Body of pancreas (tissue), 4 donors: ENCODE results near the gene NOXO1. TPM values are rescaled to one million over a fixed set of nuclear protein-coding genes. Genes with fewer than 3 reads are reported as not detected.

Experiments used
- ATAC-seq: fragments of 150-250 bp; one replicate; pipeline ENCODE4 v1.9.1; 2016
- DNase-seq, 4 donors: peaks; one replicate each; pipeline ENCODE4 v3.0.0-alpha.2; 2019
- H3K27ac ChIP-seq, 4 donors: fragments of 200-600 bp; sonication (generic); 1 replicate in 3 of 4; 2 replicates in 1 of 4; pipeline versions ENCODE4 v1.5.1 to v1.6.1; 2016 to 2019; ENCODE audit warnings: mild to moderate bottlenecking in 1 of 4, mixed read lengths in 1 of 4, moderate library complexity in 1 of 4
- H3K27me3 ChIP-seq, 2 donors: fragments of 200-600 bp; sonication (generic); one replicate each; pipeline ENCODE4 v1.6.0; 2016; ENCODE audit warnings: mild to moderate bottlenecking in 1 of 2
- H3K36me3 ChIP-seq, 2 donors: fragments of 200-600 bp; sonication (generic); replicated peaks in 1 of 2; 2 replicates each; pipeline ENCODE4 v1.5.1; 2016; ENCODE audit warnings: low read depth in 2 of 2; ENCODE audit not compliant: insufficient read depth in 1 of 2
- H3K4me1 ChIP-seq: fragments of 200-600 bp; sonication (generic); one replicate; pipeline ENCODE4 v1.6.0; 2016
- H3K4me3 ChIP-seq, 2 donors: fragments of 200-600 bp; sonication (generic); 1 replicate in 1 of 2; 2 replicates in 1 of 2; pipeline ENCODE4 v1.5.1; 2016 to 2019
- H3K9me3 ChIP-seq, 3 donors: fragments of 200-600 bp; sonication (generic); 1 replicate in 2 of 3; 2 replicates in 1 of 3; pipeline ENCODE4 v1.5.1; 2016
- CTCF ChIP-seq, 7 experiments: fragments of 450-650 bp in 4 of 7; fragments of 200-600 bp in 3 of 7; sonication (generic) in 3 of 7; IDR thresholded peaks; one replicate each; pipeline ENCODE4 v1.5.1; 2016 to 2019; ENCODE audit warnings: antibody characterized with exemption in 7 of 7
- POLR2A ChIP-seq, 3 donors: fragments of 450-650 bp; IDR thresholded peaks; one replicate each; pipeline ENCODE4 v1.6.1; 2016; ENCODE audit warnings: antibody characterized with exemption in 3 of 3, mild to moderate bottlenecking in 2 of 3
- WGBS, 2 donors: methylation state at CpG; one replicate each; pipeline ENCODE4 v1.1.5; 2017; 5-methylcytosine and 5-hydroxymethylcytosine counted together
- intact Hi-C: fragments of 100-400 bp; cut with DNase I; formaldehyde crosslinking; loops from one replicate; pipeline ENCODE4 v1.15.1; 2023
- total RNA-seq, 2 donors: library from RNA; depleted of rRNA; stranded (reverse); fragments of >200 nt; gene quantifications; one replicate each; pipeline ENCODE4 v1.1.0, GENCODE V29; 2016

NOXO1 gene
- total RNA-seq, 2 donors from 2014 or later: not detected

- peaks cover 45% of the 10 kb centered on the region for H3K4me1 ChIP-seq
- H3K9me3 ChIP-seq: no peaks in the 10 kb centered on the region
- no peaks in the 10 kb centered on the region for H3K27me3 ChIP-seq
- DNase-seq: peak in 1 of 4 donors; percentile 12
- 86 to 94% methylated on average over 9 to 46 of the region's 47 CpGs for WGBS, 2 donors
- H3K36me3 ChIP-seq: peaks cover 33% of the 10 kb centered on the region in 2 donors
- no peak overlapping the region for H3K4me3 ChIP-seq
- no peak overlapping the region for H3K27ac ChIP-seq
- intact Hi-C loops: no loop called here
- ATAC-seq: no peak
- TF ChIP-seq POLR2A (IDR thresholded peaks at IDR 0.05) (no peak), CTCF (IDR thresholded peaks at IDR 0.05) (no peak)
Measured at GRCh38 chr16:2002406-2003230, 21.3 kb upstream of the NOXO1 start.

- Histone ChIP-seq H3K27me3 (no peaks in the 10 kb centered on the region), H3K36me3 (peaks cover 33% of the 10 kb centered on the region in 2 donors), H3K4me1 (peaks cover 36% of the 10 kb centered on the region), H3K4me3 (no peak overlapping the region), H3K9me3 (no peaks in the 10 kb centered on the region), H3K27ac (no peak overlapping the region)
- ATAC-seq (no peak), DNase-seq (no peak)
- intact Hi-C loops: no loop called here
- TF ChIP-seq CTCF (IDR thresholded peaks at IDR 0.05): no peak
- no peak for TF ChIP-seq POLR2A (IDR thresholded peaks at IDR 0.05)
- WGBS, 2 donors: 91 to 94% methylated on average over 31 to 51 of the region's 53 CpGs
Measured at GRCh38 chr16:2001456-2002355, 20.4 kb upstream of the NOXO1 start.

- ATAC-seq: no peak
- Histone ChIP-seq H3K27me3 (no peaks in the 10 kb centered on the region), H3K4me3 (no peak overlapping the region), H3K4me1 (peaks cover 29% of the 10 kb centered on the region), H3K27ac (no peak overlapping the region), H3K9me3 (no peaks in the 10 kb centered on the region), H3K36me3 (peaks cover 33% of the 10 kb centered on the region in 2 donors)
- intact Hi-C loops: no loop called here
- no peak for DNase-seq
- TF ChIP-seq POLR2A (IDR thresholded peaks at IDR 0.05) (no peak), CTCF (IDR thresholded peaks at IDR 0.05) (no peak)
- 94 to 96% methylated on average over 11 to 19 of the region's 19 CpGs for WGBS, 2 donors
Measured at GRCh38 chr16:2001035-2001434, 19.8 kb upstream of the NOXO1 start.

GRCh38 chr16:1999866-2000514 lies 18.7 kb upstream of the NOXO1 start:
- DNase-seq: no peak
- intact Hi-C loops: no loop called here

More at GRCh38 chr16:1999866-2000514, 18.7 kb upstream of the NOXO1 start:
- Histone ChIP-seq H3K4me1 (peaks cover 19% of the 10 kb centered on the region), H3K9me3 (no peaks in the 10 kb centered on the region), H3K36me3 (peaks cover 33% of the 10 kb centered on the region in 2 donors), H3K4me3 (no peak overlapping the region), H3K27me3 (no peaks in the 10 kb centered on the region), H3K27ac (no peak overlapping the region)
- WGBS, 2 donors: 86 to 89% methylated on average over 20 to 22 of the region's 28 CpGs
- ATAC-seq: no peak
- no peak for TF ChIP-seq CTCF (IDR thresholded peaks at IDR 0.05)
- no peak for TF ChIP-seq POLR2A (IDR thresholded peaks at IDR 0.05)
